Subcutaneous abdominal adipose tissue (tissue), 5 donors: Measurements from ENCODE around the gene TTLL3.
A peak's percentile ranks its signal among the peaks of the same experiment; 100 is the strongest.
"Not testable (repeated sequence)": the region's sequence is repeated elsewhere in the genome, so short reads cannot be mapped to it uniquely, and the experiment has no call there.

Experiments
- H3K27ac ChIP-seq: one replicate; pipeline ENCODE4 v1.7.0; 2013; ENCODE audit warnings: low read depth, mild to moderate bottlenecking, inconsistent platforms, low read length, moderate library complexity
- H3K27me3 ChIP-seq, 5 donors: one replicate each; pipeline ENCODE4 v1.7.0; 2013; ENCODE audit warnings: low read length in 5 of 5, inconsistent platforms in 1 of 5; ENCODE audit not compliant: control insufficient read depth in 5 of 5, insufficient read depth in 4 of 5
- H3K36me3 ChIP-seq, 5 donors: one replicate each; pipeline ENCODE4 v1.7.0; 2013; ENCODE audit warnings: low read length in 5 of 5; ENCODE audit not compliant: control insufficient read depth in 5 of 5, insufficient read depth in 5 of 5
- H3K4me1 ChIP-seq, 5 donors: one replicate each; pipeline ENCODE4 v1.7.0; 2013; ENCODE audit warnings: low read length in 5 of 5, mild to moderate bottlenecking in 3 of 5, moderate library complexity in 1 of 5; ENCODE audit not compliant: control insufficient read depth in 5 of 5, insufficient read depth in 5 of 5
- H3K4me3 ChIP-seq, 5 donors: one replicate each; pipeline ENCODE4 v1.7.0; 2013; ENCODE audit warnings: low read length in 5 of 5, low read depth in 1 of 5
- H3K9ac ChIP-seq, 5 donors: one replicate each; pipeline ENCODE4 v1.7.0; 2013; ENCODE audit warnings: low read length in 5 of 5, mild to moderate bottlenecking in 4 of 5, moderate library complexity in 3 of 5
- H3K9me3 ChIP-seq, 5 donors: one replicate each; pipeline ENCODE4 v1.7.0; 2013; ENCODE audit warnings: low read length in 5 of 5; ENCODE audit not compliant: control insufficient read depth in 5 of 5
- donor health status: healthy.
- donor health status: healthy.
- donor health status: healthy.
- donor health status: healthy.
- donor health status: healthy.

Gene TTLL3

GRCh38 chr3:9863058-9863772 lies 53.2 kb downstream of the TTLL3 start:
- Histone ChIP-seq H3K36me3 (peaks cover 0 to 10% (median 3%) of the 10 kb centered on the region in 5 donors), H3K27me3 (no peaks in the 10 kb centered on the region), H3K4me3 (peak overlapping the region in 3 of 5 donors; percentile 32 to 60 (median 51)), H3K4me1 (peaks cover 0 to 71% (median 53%) of the 10 kb centered on the region in 5 donors), H3K9ac (peak overlapping the region in 3 of 5 donors; percentile 56 to 62 (median 58)), H3K9me3 (no peaks in the 10 kb centered on the region), H3K27ac (peak overlapping the region; percentile 80)

- peaks cover 0 to 71% (median 53%) of the 10 kb centered on the region in 5 donors for H3K4me1 ChIP-seq
- no peak overlapping the region for H3K4me3 ChIP-seq
- H3K27me3 ChIP-seq, result no peaks in the 10 kb centered on the region
- peak overlapping the region; percentile 80 for H3K27ac ChIP-seq
- no peaks in the 10 kb centered on the region for H3K9me3 ChIP-seq
- peaks cover 0 to 22% (median 10%) of the 10 kb centered on the region in 5 donors for H3K36me3 ChIP-seq
- H3K9ac ChIP-seq, result no peak overlapping the region
Measured at GRCh38 chr3:9864200-9864927, 54.3 kb downstream of the TTLL3 start.

GRCh38 chr3:9865125-9865637 lies 55.1 kb downstream of the TTLL3 start:
- not testable (repeated sequence) for H3K4me3 ChIP-seq, H3K9me3 ChIP-seq
- peaks cover 0 to 76% (median 53%) of the 10 kb centered on the region in 5 donors for H3K4me1 ChIP-seq

GRCh38 chr3:9866639-9867038 lies 56.6 kb downstream of the TTLL3 start:
- Histone ChIP-seq H3K27ac (peak overlapping the region; percentile 2), H3K9me3 (no peaks in the 10 kb centered on the region), H3K4me3 (no peak overlapping the region), H3K9ac (no peak overlapping the region), H3K4me1 (peaks cover 0 to 69% (median 47%) of the 10 kb centered on the region in 5 donors), H3K36me3 (peaks cover 0 to 37% (median 23%) of the 10 kb centered on the region in 5 donors), H3K27me3 (no peaks in the 10 kb centered on the region)

More at GRCh38 chr3:9865125-9865637, 55.1 kb downstream of the TTLL3 start:
- Histone ChIP-seq H3K36me3 (peaks cover 0 to 29% (median 18%) of the 10 kb centered on the region in 5 donors), H3K27ac (peak overlapping the region; percentile 80)
- H3K27me3 ChIP-seq, H3K9ac ChIP-seq: not testable (repeated sequence)

DNA sequence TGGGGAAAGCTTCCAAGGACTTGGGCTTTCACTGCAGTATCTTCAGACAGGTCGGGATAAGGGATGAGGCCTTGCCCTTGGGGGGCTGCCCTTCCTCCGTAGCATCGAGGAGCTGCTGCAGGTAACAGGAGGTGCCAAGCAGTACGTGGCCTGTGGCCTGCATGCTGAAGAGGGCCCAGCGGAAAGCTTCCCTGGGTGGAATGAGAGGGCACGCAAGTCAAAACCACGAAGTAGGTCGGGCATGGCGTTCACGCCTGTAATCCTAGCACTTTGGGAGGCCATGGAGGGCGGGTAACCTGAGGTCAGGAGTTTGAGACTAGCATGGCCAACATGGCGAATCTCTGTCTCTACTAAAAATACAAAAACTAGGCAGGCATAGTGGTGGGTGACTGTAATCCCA lies 57.0 kb downstream of the TTLL3 start:
- H3K9ac ChIP-seq, result no peak overlapping the region
- no peak overlapping the region for H3K4me3 ChIP-seq
- no peaks in the 10 kb centered on the region for H3K9me3 ChIP-seq
- no peaks in the 10 kb centered on the region for H3K27me3 ChIP-seq
- peaks cover 0 to 67% (median 42%) of the 10 kb centered on the region in 5 donors for H3K4me1 ChIP-seq
- peaks cover 0 to 39% (median 26%) of the 10 kb centered on the region in 5 donors for H3K36me3 ChIP-seq
- peak overlapping the region; percentile 2 for H3K27ac ChIP-seq

DNA sequence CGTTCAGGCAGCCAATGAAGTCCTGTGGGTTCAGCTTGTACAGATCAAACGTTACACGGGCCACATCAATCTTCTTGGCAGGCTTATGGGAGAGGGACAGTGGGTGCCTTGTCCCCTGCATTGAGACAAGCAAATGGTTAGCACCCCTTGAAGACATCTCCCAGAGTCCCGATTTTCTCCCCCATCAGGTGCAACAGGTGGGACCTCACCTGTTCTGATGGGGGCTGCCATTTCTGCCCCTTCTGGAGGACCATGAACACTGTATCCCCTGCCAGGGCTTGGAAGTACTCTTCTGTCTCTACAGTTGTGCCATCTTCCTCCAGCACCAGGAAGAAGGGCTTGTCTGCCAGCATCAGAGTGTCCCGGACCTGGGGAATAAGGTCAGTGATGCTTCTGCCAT lies 59.9 kb downstream of the TTLL3 start:
- Histone ChIP-seq H3K9me3 (no peaks in the 10 kb centered on the region), H3K9ac (no peak overlapping the region), H3K27me3 (no peaks in the 10 kb centered on the region), H3K4me1 (peaks cover 0 to 68% (median 18%) of the 10 kb centered on the region in 5 donors), H3K27ac (peak overlapping the region; percentile 74), H3K36me3 (peaks cover 6 to 53% (median 30%) of the 10 kb centered on the region in 5 donors), H3K4me3 (no peak overlapping the region)

DNA sequence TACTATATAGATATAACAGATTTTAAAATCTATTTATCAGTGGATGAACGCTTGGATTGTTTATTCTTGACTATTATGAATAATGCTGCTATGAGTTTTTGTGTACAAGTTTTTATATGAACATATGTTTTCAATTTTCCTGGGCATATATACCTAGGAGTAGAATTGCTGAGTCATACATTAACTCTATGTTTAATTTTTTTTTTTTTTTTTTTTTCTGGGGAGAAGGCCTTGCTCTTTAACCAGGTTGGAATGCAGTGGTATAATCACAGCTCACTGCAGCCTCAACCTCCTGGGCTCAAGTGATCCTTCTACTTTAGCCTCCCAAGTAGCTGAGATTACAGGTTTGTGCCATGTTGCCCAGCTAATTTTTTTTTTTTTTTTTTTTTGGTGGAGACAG lies 60.9 kb downstream of the TTLL3 start:
- Histone ChIP-seq H3K4me3 (no peak overlapping the region), H3K27ac (peak overlapping the region; percentile 74), H3K9me3 (no peaks in the 10 kb centered on the region), H3K27me3 (no peaks in the 10 kb centered on the region), H3K4me1 (peaks cover 0 to 67% (median 22%) of the 10 kb centered on the region in 5 donors), H3K9ac (peak overlapping the region in 1 of 5 donors; percentile 13), H3K36me3 (peaks cover 10 to 60% (median 30%) of the 10 kb centered on the region in 5 donors)

- H3K36me3 ChIP-seq, result peaks cover 10 to 59% (median 32%) of the 10 kb centered on the region in 5 donors
- not testable (repeated sequence) for H3K9ac ChIP-seq, H3K27me3 ChIP-seq, H3K4me3 ChIP-seq, H3K9me3 ChIP-seq
- H3K27ac ChIP-seq, result peak overlapping the region; percentile 74
- H3K4me1 ChIP-seq, result peaks cover 0 to 68% (median 22%) of the 10 kb centered on the region in 5 donors
Measured at GRCh38 chr3:9872067-9872466, 62.0 kb downstream of the TTLL3 start.

DNA sequence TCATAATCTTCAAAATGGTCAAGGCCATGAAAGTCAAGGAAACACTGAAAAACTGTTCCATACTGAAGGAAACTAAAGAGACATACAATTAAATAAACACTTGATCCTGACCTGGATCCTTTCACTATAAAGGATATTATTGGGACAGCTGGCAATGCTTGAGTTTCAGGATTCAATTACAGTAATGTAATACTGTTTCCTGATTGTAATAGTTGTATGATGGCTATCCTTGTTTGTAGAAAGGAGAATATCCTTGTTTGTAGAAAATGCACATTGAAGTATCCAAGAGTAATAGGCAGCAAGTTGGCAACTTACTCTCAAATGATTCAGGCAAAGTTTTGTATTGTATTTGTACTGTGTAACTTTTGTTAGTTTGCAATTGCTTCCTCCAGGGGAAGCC lies 65.4 kb downstream of the TTLL3 start:
- H3K4me1 ChIP-seq, result peaks cover 6 to 68% (median 38%) of the 10 kb centered on the region in 5 donors
- H3K9ac ChIP-seq, result no peak overlapping the region
- peaks cover 7 to 45% (median 17%) of the 10 kb centered on the region in 5 donors for H3K36me3 ChIP-seq
- peak overlapping the region in 4 of 5 donors; percentile 2 to 48 (median 34) for H3K4me3 ChIP-seq
- H3K27me3 ChIP-seq, result no peaks in the 10 kb centered on the region
- no peaks in the 10 kb centered on the region for H3K9me3 ChIP-seq
- H3K27ac ChIP-seq, result peak overlapping the region; percentile 45

DNA sequence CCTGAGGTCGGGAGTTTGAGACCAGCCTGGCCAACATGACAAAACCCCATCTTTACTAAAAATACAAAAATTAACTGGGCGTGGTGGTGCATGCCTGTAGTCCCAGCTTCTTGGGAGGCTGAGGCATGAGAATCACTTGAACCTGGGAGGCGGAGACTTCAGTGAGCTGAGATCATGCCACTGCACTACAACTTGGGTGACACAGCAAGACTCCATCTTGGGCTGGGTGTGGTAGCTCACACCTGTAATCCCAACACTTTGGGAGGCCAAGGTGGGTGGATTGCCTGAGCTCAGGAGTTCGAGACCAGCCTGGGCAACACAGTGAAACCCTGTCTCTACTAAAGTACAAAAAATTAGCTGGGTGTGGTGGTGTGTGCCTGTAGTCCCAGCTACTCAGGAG lies 66.2 kb downstream of the TTLL3 start:
- peaks cover 6 to 42% (median 14%) of the 10 kb centered on the region in 5 donors for H3K36me3 ChIP-seq
- H3K4me1 ChIP-seq, result peaks cover 6 to 68% (median 40%) of the 10 kb centered on the region in 5 donors
- H3K9me3 ChIP-seq, H3K27me3 ChIP-seq, H3K9ac ChIP-seq: not testable (repeated sequence)
- H3K4me3 ChIP-seq, result peak overlapping the region in 3 of 5 donors; percentile 2 to 47 (median 47)
- peak overlapping the region; percentile 45 for H3K27ac ChIP-seq
